ENCODE results near the gene CAP1.
A peak's percentile ranks its signal among the peaks of the same experiment; 100 is the strongest.
"Not testable (repeated sequence)": the region's sequence is repeated elsewhere in the genome, so short reads cannot be mapped to it uniquely, and the experiment has no call there.

Gene CAP1

GRCh38 chr1:40017951-40018575, 22.5 kb upstream of the CAP1 start:
- DNase-seq (no peak), ATAC-seq (replicated peaks) (no peak)
- Mint-ChIP-seq H3K27ac (no peak overlapping the region), H3K27me3 (no peaks in the 10 kb centered on the region), H3K9me3 (no peaks in the 10 kb centered on the region), H3K36me3 (ENCODE audit: insufficient read depth) (no peaks in the 10 kb centered on the region), H3K4me3 (no peak overlapping the region), H3K4me1 (ENCODE audit: low read depth in 2 of 2) (peaks cover 6 to 8% of the 10 kb centered on the region in 2 donors)

GRCh38 chr1:40020447-40021085, 20.0 kb upstream of the CAP1 start:
- H3K4me1 Mint-ChIP-seq (ENCODE audit: low read depth in 2 of 2), result no peaks in the 10 kb centered on the region
- DNase-seq (no peak), ATAC-seq (replicated peaks) (no peak)
- H3K27ac Mint-ChIP-seq, result no peak overlapping the region
- H3K9me3 Mint-ChIP-seq, result no peaks in the 10 kb centered on the region
- H3K36me3 Mint-ChIP-seq (ENCODE audit: insufficient read depth), result no peaks in the 10 kb centered on the region
- no peak overlapping the region for H3K4me3 Mint-ChIP-seq
- peaks cover 0 to 13% of the 10 kb centered on the region in 2 donors for H3K27me3 Mint-ChIP-seq

GRCh38 chr1:40023379-40023944, 17.1 kb upstream of the CAP1 start:
- Mint-ChIP-seq H3K27me3 (peaks cover 0 to 13% of the 10 kb centered on the region in 2 donors), H3K36me3 (ENCODE audit: insufficient read depth) (no peaks in the 10 kb centered on the region), H3K27ac (no peak overlapping the region), H3K9me3 (no peaks in the 10 kb centered on the region), H3K4me1 (ENCODE audit: low read depth in 2 of 2) (no peaks in the 10 kb centered on the region), H3K4me3 (no peak overlapping the region)
- DNase-seq (no peak), ATAC-seq (replicated peaks) (no peak)

- H3K27ac Mint-ChIP-seq, result no peak overlapping the region
- no peak for DNase-seq
- H3K4me3 Mint-ChIP-seq, result no peak overlapping the region
- H3K9me3 Mint-ChIP-seq, result no peaks in the 10 kb centered on the region
- no peak for ATAC-seq (replicated peaks)
- H3K4me1 Mint-ChIP-seq (ENCODE audit: low read depth in 2 of 2), result peaks cover 2% of the 10 kb centered on the region in 2 donors
- H3K27me3 Mint-ChIP-seq, result peaks cover 0 to 13% of the 10 kb centered on the region in 2 donors
- H3K36me3 Mint-ChIP-seq (ENCODE audit: insufficient read depth), result peaks cover 2% of the 10 kb centered on the region
Observed at GRCh38 chr1:40024671-40025070, 15.9 kb upstream of the CAP1 start.

GRCh38 chr1:40027647-40028046, 12.9 kb upstream of the CAP1 start:
- Mint-ChIP-seq H3K9me3 (no peaks in the 10 kb centered on the region), H3K27me3 (peaks cover 0 to 13% of the 10 kb centered on the region in 2 donors), H3K27ac (no peak overlapping the region), H3K4me1 (ENCODE audit: low read depth in 2 of 2) (peaks cover 7 to 9% of the 10 kb centered on the region in 2 donors), H3K36me3 (ENCODE audit: insufficient read depth) (peaks cover 2% of the 10 kb centered on the region), H3K4me3 (no peak overlapping the region)
- ATAC-seq (replicated peaks) (no peak), DNase-seq (no peak)

GRCh38 chr1:40029608-40030007, 10.9 kb upstream of the CAP1 start:
- Mint-ChIP-seq H3K27ac (no peak overlapping the region), H3K9me3 (no peaks in the 10 kb centered on the region), H3K4me3 (no peak overlapping the region), H3K27me3 (no peaks in the 10 kb centered on the region), H3K4me1 (ENCODE audit: low read depth in 2 of 2) (peaks cover 10 to 19% of the 10 kb centered on the region in 2 donors), H3K36me3 (ENCODE audit: insufficient read depth) (peaks cover 2% of the 10 kb centered on the region)
- DNase-seq (no peak), ATAC-seq (replicated peaks) (peak; percentile 17)

GRCh38 chr1:40030528-40031135, 9.9 kb upstream of the CAP1 start:
- no peak for DNase-seq
- no peaks in the 10 kb centered on the region for H3K27me3 Mint-ChIP-seq
- no peak overlapping the region for H3K4me3 Mint-ChIP-seq
- no peak for ATAC-seq (replicated peaks)
- peaks cover 2% of the 10 kb centered on the region for H3K36me3 Mint-ChIP-seq (ENCODE audit: insufficient read depth)
- peaks cover 12 to 24% of the 10 kb centered on the region in 2 donors for H3K4me1 Mint-ChIP-seq (ENCODE audit: low read depth in 2 of 2)
- H3K9me3 Mint-ChIP-seq, result no peaks in the 10 kb centered on the region
- no peak overlapping the region for H3K27ac Mint-ChIP-seq

GRCh38 chr1:40032240-40032891, 8.2 kb upstream of the CAP1 start:
- DNase-seq (peak; percentile 42 to 52 (median 42)), ATAC-seq (replicated peaks) (peak; percentile 82)
- Mint-ChIP-seq H3K4me1 (ENCODE audit: low read depth in 2 of 2) (peaks cover 12 to 24% of the 10 kb centered on the region in 2 donors), H3K27me3 (no peaks in the 10 kb centered on the region), H3K4me3 (no peak overlapping the region), H3K36me3 (ENCODE audit: insufficient read depth) (peaks cover 2% of the 10 kb centered on the region), H3K27ac (no peak overlapping the region), H3K9me3 (no peaks in the 10 kb centered on the region)

- Mint-ChIP-seq H3K4me1 (ENCODE audit: low read depth in 2 of 2) (peaks cover 25 to 41% of the 10 kb centered on the region in 2 donors), H3K4me3 (peak overlapping the region in 1 of 2 donors; percentile 1)
Observed at GRCh38 chr1:40034869-40035268, 5.7 kb upstream of the CAP1 start.

GRCh38 chr1:40036574-40036973, 4.0 kb upstream of the CAP1 start:
- Mint-ChIP-seq H3K36me3 (ENCODE audit: insufficient read depth) (peaks cover 24% of the 10 kb centered on the region), H3K9me3 (no peaks in the 10 kb centered on the region), H3K4me1 (ENCODE audit: low read depth in 2 of 2) (peaks cover 33 to 44% of the 10 kb centered on the region in 2 donors), H3K27ac (peak overlapping the region; percentile 62 to 94), H3K27me3 (no peaks in the 10 kb centered on the region), H3K4me3 (no peak overlapping the region)
- no peak for ATAC-seq (replicated peaks)
- no peak for DNase-seq

More at GRCh38 chr1:40034869-40035268, 5.7 kb upstream of the CAP1 start:
- no peaks in the 10 kb centered on the region for H3K27me3 Mint-ChIP-seq
- DNase-seq, result no peak
- H3K27ac Mint-ChIP-seq, result peak overlapping the region; percentile 13 to 84
- H3K36me3 Mint-ChIP-seq (ENCODE audit: insufficient read depth), result peaks cover 10% of the 10 kb centered on the region
- no peaks in the 10 kb centered on the region for H3K9me3 Mint-ChIP-seq
- ATAC-seq (replicated peaks), result no peak

GRCh38 chr1:40037254-40037653, 3.3 kb upstream of the CAP1 start:
- DNase-seq; H3K9me3 Mint-ChIP-seq; H3K27me3 Mint-ChIP-seq; ATAC-seq (replicated peaks); H3K4me3 Mint-ChIP-seq: not testable (repeated sequence)
- peak overlapping the region; percentile 94 for H3K27ac Mint-ChIP-seq
- H3K36me3 Mint-ChIP-seq (ENCODE audit: insufficient read depth), result peaks cover 24% of the 10 kb centered on the region
- H3K4me1 Mint-ChIP-seq (ENCODE audit: low read depth in 2 of 2), result peaks cover 37 to 48% of the 10 kb centered on the region in 2 donors

- Mint-ChIP-seq H3K4me3 (peak overlapping the region; percentile 90 to 96), H3K9me3 (no peaks in the 10 kb centered on the region), H3K4me1 (ENCODE audit: low read depth in 2 of 2) (peaks cover 42 to 59% of the 10 kb centered on the region in 2 donors), H3K36me3 (ENCODE audit: insufficient read depth) (peaks cover 33% of the 10 kb centered on the region), H3K27me3 (no peaks in the 10 kb centered on the region), H3K27ac (peak overlapping the region; percentile 94)
- DNase-seq (no peak), ATAC-seq (replicated peaks) (no peak)
Observed at GRCh38 chr1:40038697-40039096, 1.8 kb upstream of the CAP1 start.

GRCh38 chr1:40039245-40039756, 1.2 kb upstream of the CAP1 start:
- no peaks in the 10 kb centered on the region for H3K9me3 Mint-ChIP-seq
- H3K27me3 Mint-ChIP-seq, result no peaks in the 10 kb centered on the region
- peak overlapping the region; percentile 94 for H3K27ac Mint-ChIP-seq
- peak overlapping the region; percentile 90 to 96 for H3K4me3 Mint-ChIP-seq
- DNase-seq (no peak), ATAC-seq (replicated peaks) (peak; percentile 6)
- peaks cover 36% of the 10 kb centered on the region for H3K36me3 Mint-ChIP-seq (ENCODE audit: insufficient read depth)
- H3K4me1 Mint-ChIP-seq (ENCODE audit: low read depth in 2 of 2), result peaks cover 44 to 59% of the 10 kb centered on the region in 2 donors
